ENCODE data around the gene IFT122.
"Not testable (repeated sequence)": the region's sequence is repeated elsewhere in the genome, so short reads cannot be mapped to it uniquely, and the experiment has no call there.

IFT122 gene

DNA sequence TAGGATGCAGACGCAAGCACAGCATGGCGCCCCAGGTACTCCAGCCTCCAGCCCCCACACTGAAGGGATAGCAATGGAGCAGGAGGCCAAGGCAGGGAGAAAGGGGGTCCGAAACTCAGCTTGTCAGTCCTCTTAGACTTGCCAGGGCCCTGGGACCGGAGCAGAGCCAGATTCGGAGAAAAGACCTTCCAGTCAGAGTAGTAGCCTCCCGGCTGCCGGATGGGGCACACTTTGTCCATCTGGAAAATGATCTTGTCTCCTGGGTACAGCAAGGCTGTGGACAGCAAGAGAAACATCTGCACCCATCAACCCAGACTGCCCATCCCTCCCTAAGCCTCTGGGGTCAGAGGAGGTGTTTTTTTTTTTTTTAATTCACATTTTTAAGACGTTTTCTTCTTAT lies 35.9 kb upstream of the IFT122 start:
- Histone ChIP-seq H3K36me3 (no peaks in the 10 kb centered on the region), H3K9me3 (ENCODE audit: severe bottlenecking) (peaks cover 3% of the 10 kb centered on the region), H3K27me3 (ENCODE audit: insufficient read depth, low read depth, severe bottlenecking) (no peaks in the 10 kb centered on the region), H3K4me3 (ENCODE audit: low read depth, low read length) (no peak overlapping the region), H3K27ac (no peak overlapping the region)
- DNase-seq: no peak
- TF ChIP-seq, protein P1, sequence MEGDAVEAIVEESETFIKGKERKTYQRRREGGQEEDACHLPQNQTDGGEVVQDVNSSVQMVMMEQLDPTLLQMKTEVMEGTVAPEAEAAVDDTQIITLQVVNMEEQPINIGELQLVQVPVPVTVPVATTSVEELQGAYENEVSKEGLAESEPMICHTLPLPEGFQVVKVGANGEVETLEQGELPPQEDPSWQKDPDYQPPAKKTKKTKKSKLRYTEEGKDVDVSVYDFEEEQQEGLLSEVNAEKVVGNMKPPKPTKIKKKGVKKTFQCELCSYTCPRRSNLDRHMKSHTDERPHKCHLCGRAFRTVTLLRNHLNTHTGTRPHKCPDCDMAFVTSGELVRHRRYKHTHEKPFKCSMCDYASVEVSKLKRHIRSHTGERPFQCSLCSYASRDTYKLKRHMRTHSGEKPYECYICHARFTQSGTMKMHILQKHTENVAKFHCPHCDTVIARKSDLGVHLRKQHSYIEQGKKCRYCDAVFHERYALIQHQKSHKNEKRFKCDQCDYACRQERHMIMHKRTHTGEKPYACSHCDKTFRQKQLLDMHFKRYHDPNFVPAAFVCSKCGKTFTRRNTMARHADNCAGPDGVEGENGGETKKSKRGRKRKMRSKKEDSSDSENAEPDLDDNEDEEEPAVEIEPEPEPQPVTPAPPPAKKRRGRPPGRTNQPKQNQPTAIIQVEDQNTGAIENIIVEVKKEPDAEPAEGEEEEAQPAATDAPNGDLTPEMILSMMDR (IDR thresholded peaks at IDR 0.05; ENCODE audit: low read depth, low read length): no peak

GRCh38 chr3:129404610-129405009 lies 35.4 kb upstream of the IFT122 start:
- H3K4me3 ChIP-seq (ENCODE audit: low read depth, low read length): no peak overlapping the region
- no peaks in the 10 kb centered on the region for H3K36me3 ChIP-seq
- H3K9me3 ChIP-seq (ENCODE audit: severe bottlenecking): peaks cover 3% of the 10 kb centered on the region
- H3K27ac ChIP-seq: no peak overlapping the region
- DNase-seq: no peak
- TF ChIP-seq, protein P1 (IDR thresholded peaks at IDR 0.05; ENCODE audit: low read depth, low read length): no peak
- no peaks in the 10 kb centered on the region for H3K27me3 ChIP-seq (ENCODE audit: insufficient read depth, low read depth, severe bottlenecking)

DNA sequence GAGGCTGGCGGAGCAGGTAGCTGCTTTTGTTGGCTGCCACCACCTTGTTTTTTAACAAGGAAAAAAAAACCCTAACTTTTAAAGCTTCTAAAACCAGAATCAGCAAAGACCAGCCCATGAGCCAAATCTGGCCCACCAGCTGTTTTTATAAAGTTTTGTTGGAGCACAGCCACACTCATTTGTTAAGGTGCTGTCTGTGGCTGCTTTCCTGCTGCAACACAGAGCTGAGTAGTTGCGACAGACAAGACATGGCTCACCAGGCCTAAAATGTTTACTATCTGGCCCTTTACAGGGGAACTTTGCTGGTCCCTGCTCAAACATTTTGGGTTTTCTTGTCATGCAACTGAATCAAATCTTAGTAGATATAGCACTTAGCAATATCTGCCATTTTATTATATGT lies 30.5 kb upstream of the IFT122 start:
- Histone ChIP-seq H3K9me3 (ENCODE audit: severe bottlenecking) (no peaks in the 10 kb centered on the region), H3K27me3 (ENCODE audit: insufficient read depth, low read depth, severe bottlenecking) (no peaks in the 10 kb centered on the region), H3K36me3 (no peaks in the 10 kb centered on the region), H3K4me3 (ENCODE audit: low read depth, low read length) (no peak overlapping the region), H3K27ac (no peak overlapping the region)
- TF ChIP-seq, protein P1 (IDR thresholded peaks at IDR 0.05; ENCODE audit: low read depth, low read length): no peak
- no peak for DNase-seq

DNA sequence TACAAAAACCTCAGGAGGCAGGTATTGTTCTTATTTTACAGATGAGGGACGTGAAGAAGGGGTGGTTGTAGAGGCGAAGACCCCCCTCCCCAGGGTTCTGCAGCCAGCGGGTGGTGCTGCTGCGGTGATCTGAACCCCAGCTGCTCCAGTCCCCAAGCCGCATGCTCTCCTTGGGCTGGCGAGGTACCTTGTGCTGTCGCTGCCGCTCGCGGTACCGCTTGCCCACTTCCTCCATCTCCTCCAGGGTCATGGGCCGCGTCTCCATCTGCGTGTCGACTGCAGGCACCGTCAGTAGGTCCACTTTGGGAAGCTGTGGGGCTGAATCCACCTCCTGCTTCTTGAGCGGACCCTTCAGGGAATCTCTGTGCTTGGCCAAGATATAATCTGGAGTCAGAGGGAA lies 29.1 kb upstream of the IFT122 start:
- Histone ChIP-seq H3K36me3 (no peaks in the 10 kb centered on the region), H3K27ac (no peak overlapping the region), H3K27me3 (ENCODE audit: insufficient read depth, low read depth, severe bottlenecking) (no peaks in the 10 kb centered on the region), H3K9me3 (ENCODE audit: severe bottlenecking) (no peaks in the 10 kb centered on the region), H3K4me3 (ENCODE audit: low read depth, low read length) (no peak overlapping the region)
- TF ChIP-seq, protein P1 (IDR thresholded peaks at IDR 0.05; ENCODE audit: low read depth, low read length): no peak
- no peak for DNase-seq

GRCh38 chr3:129412542-129413198 lies 27.4 kb upstream of the IFT122 start:
- no peak overlapping the region for H3K27ac ChIP-seq
- no peaks in the 10 kb centered on the region for H3K9me3 ChIP-seq (ENCODE audit: severe bottlenecking)
- DNase-seq: no peak
- H3K36me3 ChIP-seq: no peaks in the 10 kb centered on the region
- H3K4me3 ChIP-seq (ENCODE audit: low read depth, low read length): no peak overlapping the region
- TF ChIP-seq, protein P1 (IDR thresholded peaks at IDR 0.05; ENCODE audit: low read depth, low read length): no peak
- no peaks in the 10 kb centered on the region for H3K27me3 ChIP-seq (ENCODE audit: insufficient read depth, low read depth, severe bottlenecking)

GRCh38 chr3:129413238-129413637 lies 26.8 kb upstream of the IFT122 start:
- DNase-seq; H3K4me3 ChIP-seq (ENCODE audit: low read depth, low read length); H3K27me3 ChIP-seq (ENCODE audit: insufficient read depth, low read depth, severe bottlenecking); H3K9me3 ChIP-seq (ENCODE audit: severe bottlenecking); H3K27ac ChIP-seq; H3K36me3 ChIP-seq: not testable (repeated sequence)

Measured in WERI-Rb-1 (cell line).